Measurements from ENCODE around the gene LMTK2. TPM values are rescaled to one million over a fixed set of nuclear protein-coding genes. Genes with fewer than 3 reads are reported as not detected.

The LMTK2 gene
- total and polyA plus RNA-seq, 5 donors from 2014 or later = 2.0 to 28.9 (median 3.0) TPM

DNA sequence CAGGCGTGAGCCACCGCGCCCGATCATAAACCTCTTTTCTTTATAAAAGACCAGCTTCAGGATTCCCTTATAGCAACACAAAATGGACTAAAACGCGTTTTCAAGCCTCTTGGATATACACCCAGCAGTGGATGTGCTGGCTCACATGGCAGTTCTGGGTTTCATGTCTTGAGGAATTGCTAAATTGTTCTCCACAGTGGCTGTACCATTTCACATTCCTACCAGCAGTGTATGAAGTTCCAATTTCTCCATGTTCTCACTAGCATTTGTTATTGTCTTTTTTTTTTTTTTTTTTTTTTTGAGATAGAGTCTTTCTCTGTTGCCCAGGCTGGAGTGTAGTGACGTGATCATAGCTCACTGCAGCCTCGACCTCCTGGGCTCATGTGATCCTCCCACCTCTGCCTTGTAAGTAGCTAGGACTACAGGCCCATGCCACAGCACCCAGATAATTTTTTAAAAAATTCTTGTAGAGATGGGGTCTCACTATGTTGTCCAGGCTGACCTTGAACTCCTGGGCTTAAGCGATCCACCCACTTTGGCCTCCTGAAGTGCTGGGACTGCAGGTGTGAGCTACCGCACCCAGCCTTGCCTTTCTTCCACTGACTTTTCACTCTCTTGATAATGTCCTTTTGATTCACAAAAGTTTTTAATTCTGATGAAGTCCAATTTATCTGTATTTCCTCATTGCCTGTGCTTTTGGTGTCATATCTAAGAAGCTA, 127.9 kb downstream of the LMTK2 start:
- no peaks in the 10 kb centered on the region for H3K9me3 Mint-ChIP-seq
- Histone ChIP-seq H3K36me3 (ENCODE audit: control insufficient read depth, insufficient read depth, low read length) (peaks cover 50% of the 10 kb centered on the region), H3K9me3 (ENCODE audit: control insufficient read depth in 2 of 2, low read length in 2 of 2) (no peaks in the 10 kb centered on the region), H3K27me3 (ENCODE audit: control insufficient read depth, insufficient read depth, low read length) (no peaks in the 10 kb centered on the region), H3K27ac (ENCODE audit: insufficient read depth, low read length, poor library complexity, severe bottlenecking) (no peak overlapping the region), H3K4me3 (ENCODE audit: low read depth, low read length) (no peak overlapping the region), H3K4me1 (ENCODE audit: control insufficient read depth, insufficient read depth, low read length, poor library complexity, severe bottlenecking) (no peaks in the 10 kb centered on the region)
- DNase-seq (no peak), ATAC-seq (ENCODE audit: low read depth in 2 of 2) (no peak)
- no peaks in the 10 kb centered on the region for H3K27me3 Mint-ChIP-seq
- no peak overlapping the region for H3K4me3 Mint-ChIP-seq
- H3K36me3 Mint-ChIP-seq = peaks cover 19% of the 10 kb centered on the region
- peaks cover 0 to 2% (median 0%) of the 10 kb centered on the region in 4 donors for H3K4me1 Mint-ChIP-seq
- H3K27ac Mint-ChIP-seq = peak overlapping the region in 1 of 3 donors; percentile 52

- Histone ChIP-seq H3K4me1 (ENCODE audit: control insufficient read depth, insufficient read depth, low read length, poor library complexity, severe bottlenecking) (no peaks in the 10 kb centered on the region), H3K27me3 (ENCODE audit: control insufficient read depth, insufficient read depth, low read length) (no peaks in the 10 kb centered on the region), H3K36me3 (ENCODE audit: control insufficient read depth, insufficient read depth, low read length) (peaks cover 52% of the 10 kb centered on the region), H3K9me3 (ENCODE audit: control insufficient read depth in 2 of 2, low read length in 2 of 2) (no peaks in the 10 kb centered on the region), H3K4me3 (ENCODE audit: low read depth, low read length) (no peak overlapping the region), H3K27ac (ENCODE audit: insufficient read depth, low read length, poor library complexity, severe bottlenecking) (no peak overlapping the region)
- DNase-seq (no peak), ATAC-seq (ENCODE audit: low read depth in 2 of 2) (no peak)
- Mint-ChIP-seq H3K27ac (no peak overlapping the region), H3K4me3 (no peak overlapping the region), H3K4me1 (peaks cover 0 to 2% (median 0%) of the 10 kb centered on the region in 4 donors), H3K36me3 (peaks cover 18% of the 10 kb centered on the region), H3K9me3 (no peaks in the 10 kb centered on the region), H3K27me3 (no peaks in the 10 kb centered on the region)
Observed at GRCh38 chr7:98235901-98236300, 129.2 kb downstream of the LMTK2 start.

DNA sequence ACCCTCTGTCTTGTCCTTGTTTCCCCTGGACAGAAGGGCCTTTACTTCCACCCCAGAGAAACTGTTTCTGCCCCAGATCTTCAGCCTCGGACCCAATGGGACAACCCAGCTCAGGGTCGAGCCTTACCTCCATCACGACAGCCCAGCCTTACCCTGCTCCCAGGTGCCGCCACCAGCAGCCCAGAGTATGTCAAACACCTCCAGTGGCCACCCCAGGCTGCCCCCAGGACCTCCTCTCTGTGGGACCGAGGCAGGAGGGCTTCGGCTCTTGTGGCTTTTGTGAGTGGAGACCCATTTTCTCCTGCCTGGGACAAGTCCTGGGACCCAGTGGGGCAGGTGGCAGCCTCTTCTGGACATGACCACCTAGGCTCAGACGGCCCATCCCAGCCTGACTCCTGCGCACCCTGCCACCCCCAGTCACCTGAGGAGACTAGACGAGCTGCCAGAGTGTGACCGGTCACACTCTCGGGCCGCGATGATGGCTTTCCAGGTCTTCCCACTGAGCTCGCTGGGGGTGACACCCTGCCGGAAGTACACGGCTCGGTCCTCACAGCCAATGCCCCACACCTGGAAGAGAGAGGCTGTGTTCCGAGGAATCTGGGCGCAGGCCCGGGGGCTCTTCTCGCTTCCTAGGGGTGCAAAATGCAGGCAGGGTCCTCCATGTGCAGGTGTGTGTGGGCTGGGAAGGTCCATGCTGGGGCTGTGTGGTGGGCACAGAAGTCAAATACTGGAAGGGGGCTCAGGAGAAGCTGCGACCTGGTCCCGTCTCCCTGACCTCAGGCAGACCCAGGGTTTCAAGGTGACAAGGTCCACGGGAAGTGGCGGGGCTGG, 129.9 kb downstream of the LMTK2 start:
- peaks cover 23% of the 10 kb centered on the region for H3K36me3 Mint-ChIP-seq
- H3K4me1 ChIP-seq (ENCODE audit: control insufficient read depth, insufficient read depth, low read length, poor library complexity, severe bottlenecking) = no peaks in the 10 kb centered on the region
- ATAC-seq (ENCODE audit: low read depth in 2 of 2) (no peak), DNase-seq (no peak)
- no peak overlapping the region for H3K27ac ChIP-seq (ENCODE audit: insufficient read depth, low read length, poor library complexity, severe bottlenecking)
- H3K27me3 ChIP-seq (ENCODE audit: control insufficient read depth, insufficient read depth, low read length) = no peaks in the 10 kb centered on the region
- peaks cover 50% of the 10 kb centered on the region for H3K36me3 ChIP-seq (ENCODE audit: control insufficient read depth, insufficient read depth, low read length)
- no peak overlapping the region for H3K4me3 ChIP-seq (ENCODE audit: low read depth, low read length)
- H3K27ac Mint-ChIP-seq = no peak overlapping the region
- no peak overlapping the region for H3K4me3 Mint-ChIP-seq
- no peaks in the 10 kb centered on the region for H3K9me3 ChIP-seq (ENCODE audit: control insufficient read depth in 2 of 2, low read length in 2 of 2)
- no peaks in the 10 kb centered on the region for H3K27me3 Mint-ChIP-seq
- H3K4me1 Mint-ChIP-seq = peaks cover 0 to 5% (median 0%) of the 10 kb centered on the region in 4 donors
- H3K9me3 Mint-ChIP-seq = no peaks in the 10 kb centered on the region

GRCh38 chr7:98238076-98238475, 131.4 kb downstream of the LMTK2 start:
- Mint-ChIP-seq H3K27ac (no peak overlapping the region), H3K9me3 (no peaks in the 10 kb centered on the region), H3K4me1 (peaks cover 0 to 5% (median 0%) of the 10 kb centered on the region in 4 donors), H3K4me3 (no peak overlapping the region), H3K27me3 (no peaks in the 10 kb centered on the region), H3K36me3 (peaks cover 23% of the 10 kb centered on the region)
- Histone ChIP-seq H3K27me3 (ENCODE audit: control insufficient read depth, insufficient read depth, low read length) (no peaks in the 10 kb centered on the region), H3K27ac (ENCODE audit: insufficient read depth, low read length, poor library complexity, severe bottlenecking) (no peak overlapping the region), H3K36me3 (ENCODE audit: control insufficient read depth, insufficient read depth, low read length) (peaks cover 48% of the 10 kb centered on the region), H3K4me1 (ENCODE audit: control insufficient read depth, insufficient read depth, low read length, poor library complexity, severe bottlenecking) (no peaks in the 10 kb centered on the region), H3K4me3 (ENCODE audit: low read depth, low read length) (no peak overlapping the region), H3K9me3 (ENCODE audit: control insufficient read depth in 2 of 2, low read length in 2 of 2) (no peaks in the 10 kb centered on the region)
- DNase-seq (no peak), ATAC-seq (ENCODE audit: low read depth in 2 of 2) (no peak)

- peaks cover 0 to 4% (median 0%) of the 10 kb centered on the region in 4 donors for H3K4me1 Mint-ChIP-seq
- no peaks in the 10 kb centered on the region for H3K9me3 Mint-ChIP-seq
- DNase-seq (no peak), ATAC-seq (ENCODE audit: low read depth in 2 of 2) (no peak)
- Histone ChIP-seq H3K27ac (ENCODE audit: insufficient read depth, low read length, poor library complexity, severe bottlenecking) (no peak overlapping the region), H3K36me3 (ENCODE audit: control insufficient read depth, insufficient read depth, low read length) (peaks cover 48% of the 10 kb centered on the region), H3K4me3 (ENCODE audit: low read depth, low read length) (no peak overlapping the region), H3K9me3 (ENCODE audit: control insufficient read depth in 2 of 2, low read length in 2 of 2) (no peaks in the 10 kb centered on the region), H3K27me3 (ENCODE audit: control insufficient read depth, insufficient read depth, low read length) (no peaks in the 10 kb centered on the region), H3K4me1 (ENCODE audit: control insufficient read depth, insufficient read depth, low read length, poor library complexity, severe bottlenecking) (no peaks in the 10 kb centered on the region)
- H3K4me3 Mint-ChIP-seq = no peak overlapping the region
- H3K27ac Mint-ChIP-seq = peak overlapping the region in 1 of 3 donors; percentile 38
- no peaks in the 10 kb centered on the region for H3K27me3 Mint-ChIP-seq
- peaks cover 23% of the 10 kb centered on the region for H3K36me3 Mint-ChIP-seq
Observed at GRCh38 chr7:98238976-98239375, 132.3 kb downstream of the LMTK2 start.

DNA sequence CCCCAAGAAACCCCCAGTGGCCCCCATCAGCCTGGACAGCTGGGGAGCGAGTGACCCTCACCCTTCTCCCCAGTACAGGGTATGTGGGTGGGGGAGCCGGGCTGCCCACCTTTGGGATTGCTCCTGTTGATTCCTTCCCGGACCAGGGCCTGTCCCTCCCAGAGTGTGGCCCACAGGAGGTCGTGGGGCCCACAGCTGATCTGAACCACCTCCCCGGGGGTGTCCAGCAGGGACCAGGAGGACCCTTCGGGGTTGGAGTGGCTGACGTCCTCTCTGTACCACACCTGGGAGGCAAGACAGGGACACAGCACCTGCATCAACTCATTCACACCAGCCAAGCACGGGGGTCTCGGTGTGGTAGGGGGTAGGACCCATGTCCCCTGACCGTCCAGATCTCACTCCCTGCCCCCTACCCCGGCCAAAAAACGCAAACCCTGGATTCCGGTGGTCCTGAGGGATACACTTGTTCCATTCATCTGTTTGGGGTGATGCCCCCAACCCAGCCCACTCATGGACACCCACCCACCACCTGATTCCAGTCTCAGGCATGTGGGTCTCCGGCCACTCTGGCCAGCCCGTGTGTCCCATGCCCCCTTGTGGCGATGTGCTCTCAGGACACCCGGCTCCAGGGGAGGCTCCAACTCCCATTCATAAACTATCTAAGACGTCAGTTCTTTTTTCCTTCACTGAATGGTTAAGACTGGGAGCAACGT, 134.5 kb downstream of the LMTK2 start:
- Mint-ChIP-seq H3K4me1 (peaks cover 0 to 16% (median 0%) of the 10 kb centered on the region in 4 donors), H3K9me3 (no peaks in the 10 kb centered on the region), H3K4me3 (no peak overlapping the region), H3K27ac (peak overlapping the region in 1 of 3 donors; percentile 60), H3K36me3 (peaks cover 18% of the 10 kb centered on the region), H3K27me3 (no peaks in the 10 kb centered on the region)
- H3K36me3 ChIP-seq (ENCODE audit: control insufficient read depth, insufficient read depth, low read length) = peaks cover 61% of the 10 kb centered on the region
- no peaks in the 10 kb centered on the region for H3K4me1 ChIP-seq (ENCODE audit: control insufficient read depth, insufficient read depth, low read length, poor library complexity, severe bottlenecking)
- no peaks in the 10 kb centered on the region for H3K9me3 ChIP-seq (ENCODE audit: control insufficient read depth in 2 of 2, low read length in 2 of 2)
- H3K27ac ChIP-seq (ENCODE audit: insufficient read depth, low read length, poor library complexity, severe bottlenecking) = no peak overlapping the region
- H3K4me3 ChIP-seq (ENCODE audit: low read depth, low read length) = no peak overlapping the region
- H3K27me3 ChIP-seq (ENCODE audit: control insufficient read depth, insufficient read depth, low read length) = no peaks in the 10 kb centered on the region
- ATAC-seq (ENCODE audit: low read depth in 2 of 2) (no peak), DNase-seq (peak in 1 of 3 donors; percentile 24)

DNA sequence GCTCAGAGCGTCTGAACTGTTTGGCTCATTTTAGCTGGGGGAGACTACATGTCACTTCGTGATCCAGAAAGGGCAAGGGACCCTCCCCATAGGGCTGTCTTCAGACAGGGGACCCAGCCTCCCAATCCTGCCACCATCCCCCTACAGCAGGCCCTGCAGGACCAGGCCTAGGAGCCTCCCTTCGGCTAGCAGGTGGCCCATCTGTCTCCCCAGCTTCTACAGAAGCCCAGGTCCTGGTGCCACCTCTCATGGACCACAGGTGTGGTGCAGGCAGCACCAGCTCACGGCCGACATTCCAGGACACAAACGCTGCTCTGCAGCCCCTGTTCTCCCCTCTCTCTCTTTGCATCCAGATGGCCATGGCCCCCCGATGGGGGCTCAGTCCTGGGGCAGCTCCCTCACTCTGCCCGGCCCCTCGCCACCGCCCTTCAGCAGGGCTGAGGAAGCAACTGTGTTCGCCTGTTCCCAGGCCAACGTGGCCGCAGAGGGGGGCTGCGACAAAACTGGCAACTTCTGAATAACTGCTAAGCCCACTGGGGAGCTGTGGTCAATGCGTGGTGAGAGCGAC, 135.1 kb downstream of the LMTK2 start:
- H3K4me1 ChIP-seq (ENCODE audit: control insufficient read depth, insufficient read depth, low read length, poor library complexity, severe bottlenecking) = no peaks in the 10 kb centered on the region
- Mint-ChIP-seq H3K27ac (peak overlapping the region in 1 of 3 donors; percentile 60), H3K9me3 (no peaks in the 10 kb centered on the region), H3K4me1 (peaks cover 0 to 19% (median 0%) of the 10 kb centered on the region in 4 donors), H3K4me3 (no peak overlapping the region), H3K36me3 (peaks cover 18% of the 10 kb centered on the region), H3K27me3 (no peaks in the 10 kb centered on the region)
- no peaks in the 10 kb centered on the region for H3K9me3 ChIP-seq (ENCODE audit: control insufficient read depth in 2 of 2, low read length in 2 of 2)
- H3K27me3 ChIP-seq (ENCODE audit: control insufficient read depth, insufficient read depth, low read length) = no peaks in the 10 kb centered on the region
- H3K4me3 ChIP-seq (ENCODE audit: low read depth, low read length) = no peak overlapping the region
- no peak for ATAC-seq (ENCODE audit: low read depth in 2 of 2)
- H3K27ac ChIP-seq (ENCODE audit: insufficient read depth, low read length, poor library complexity, severe bottlenecking) = no peak overlapping the region
- H3K36me3 ChIP-seq (ENCODE audit: control insufficient read depth, insufficient read depth, low read length) = peaks cover 58% of the 10 kb centered on the region
- DNase-seq = no peak

Measured in CD4-positive, CD25-positive, alpha-beta regulatory T cell (primary cell).